ENCODE measurements around the gene SNAPC3.
A peak's percentile ranks its signal among the peaks of the same experiment; 100 is the strongest.
"Not testable (repeated sequence)": the region's sequence is repeated elsewhere in the genome, so short reads cannot be mapped to it uniquely, and the experiment has no call there.

SNAPC3 gene

GRCh38 chr9:15422372-15423230 lies at the start of gene SNAPC3:
Gene SNAPC3, plus strand, starts transcription at chr9:15422876. Its CDS starts 4 bp downstream, at chr9:15422880.
- peak; percentile 90 to 94 (median 93) for DNase-seq

GRCh38 chr9:15373881-15374280 lies 48.8 kb upstream of the SNAPC3 start:
- no peak for DNase-seq

- no peak for DNase-seq
Observed at GRCh38 chr9:15374310-15374709, 48.4 kb upstream of the SNAPC3 start.

GRCh38 chr9:15374825-15375224 lies 47.9 kb upstream of the SNAPC3 start:
- no peak for DNase-seq

GRCh38 chr9:15377625-15378540 lies 44.8 kb upstream of the SNAPC3 start:
- DNase-seq, result no peak

- not testable (repeated sequence) for DNase-seq
Observed at GRCh38 chr9:15379317-15379716, 43.4 kb upstream of the SNAPC3 start.

- not testable (repeated sequence) for DNase-seq
Observed at GRCh38 chr9:15379888-15380287, 42.8 kb upstream of the SNAPC3 start.

- no peak for DNase-seq
Observed at GRCh38 chr9:15381491-15381890, 41.2 kb upstream of the SNAPC3 start.

- no peak for DNase-seq
Observed at GRCh38 chr9:15386465-15386864, 36.2 kb upstream of the SNAPC3 start.

GRCh38 chr9:15389173-15389572 lies 33.5 kb upstream of the SNAPC3 start:
- no peak for DNase-seq

GRCh38 chr9:15389631-15390030 lies 33.0 kb upstream of the SNAPC3 start:
- no peak for DNase-seq

GRCh38 chr9:15390201-15390600 lies 32.5 kb upstream of the SNAPC3 start:
- peak in 1 of 3 experiments; percentile 6 for DNase-seq

GRCh38 chr9:15392363-15392762 lies 30.3 kb upstream of the SNAPC3 start:
- no peak for DNase-seq

- DNase-seq, result no peak
Observed at GRCh38 chr9:15400281-15400941, 22.3 kb upstream of the SNAPC3 start.

GRCh38 chr9:15401266-15401665 lies 21.4 kb upstream of the SNAPC3 start:
- no peak for DNase-seq

GRCh38 chr9:15403155-15403554 lies 19.5 kb upstream of the SNAPC3 start:
- DNase-seq, result peak in 1 of 3 experiments; percentile 15

- no peak for DNase-seq
Observed at GRCh38 chr9:15404171-15404570, 18.5 kb upstream of the SNAPC3 start.

- DNase-seq, result peak in 2 of 3 experiments; percentile 35 to 40
Observed at GRCh38 chr9:15416880-15417279, 5.8 kb upstream of the SNAPC3 start.

GRCh38 chr9:15417626-15418025 lies 5.0 kb upstream of the SNAPC3 start:
- DNase-seq, result no peak

GRCh38 chr9:15420796-15421195 lies 1.9 kb upstream of the SNAPC3 start:
- no peak for DNase-seq

GRCh38 chr9:15421532-15421931 lies 1.1 kb upstream of the SNAPC3 start:
- DNase-seq, result peak in 2 of 3 experiments; percentile 16 to 22

GRCh38 chr9:15421990-15422371 lies 695 bp upstream of the SNAPC3 start:
- DNase-seq, result no peak
